ENCODE measurements around the gene IRS1. TPM values are rescaled to one million over a fixed set of nuclear protein-coding genes. Genes with fewer than 3 reads are reported as not detected.
A peak's percentile ranks its signal among the peaks of the same experiment; 100 is the strongest.

IRS1 gene
- total and polyA plus RNA-seq, 8 donors = 2.1 to 26.8 (median 11.9) TPM

DNA sequence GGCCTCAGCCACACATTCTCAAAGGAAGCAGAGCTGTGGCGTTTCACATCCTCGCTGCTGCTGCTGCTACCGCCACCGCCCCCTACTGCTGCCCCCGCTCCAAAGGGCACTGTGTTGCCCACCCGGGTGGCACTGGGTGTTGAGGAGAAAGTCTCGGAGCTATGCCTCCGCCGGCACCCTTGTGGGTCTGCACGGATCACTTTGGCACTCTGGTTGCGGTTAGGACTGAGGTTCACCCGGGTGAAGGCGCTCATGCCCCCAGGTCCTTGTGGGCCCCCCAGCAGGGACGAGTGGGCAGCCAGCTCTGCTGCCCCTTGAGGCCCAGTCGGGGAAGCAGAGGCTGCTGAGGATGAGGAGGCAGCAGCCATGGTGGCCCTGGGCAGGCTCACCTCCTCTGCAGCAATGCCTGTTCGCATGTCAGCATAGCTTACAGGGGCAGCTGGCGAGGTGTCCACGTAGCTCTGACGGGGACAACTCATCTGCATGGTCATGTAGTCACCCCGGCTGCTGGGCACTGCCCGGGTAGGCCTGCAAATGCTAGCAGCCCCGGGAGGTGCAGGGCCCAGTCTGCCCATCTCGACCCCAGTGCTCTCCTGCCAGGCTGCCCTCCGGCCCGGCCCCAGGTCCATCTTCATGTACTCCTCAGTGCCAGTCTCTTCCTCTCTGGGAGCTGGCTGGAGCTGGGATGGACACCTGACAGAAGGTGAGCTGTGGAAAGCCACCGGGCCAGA, 4.2 kb downstream of the IRS1 start:
- Histone ChIP-seq H3K9me3 (no peaks in the 10 kb centered on the region), H3K4me1 (peaks cover 47 to 82% (median 64%) of the 10 kb centered on the region in 4 donors), H3K27me3 (peaks cover 0 to 24% (median 0%) of the 10 kb centered on the region in 3 donors), H3K27ac (peak overlapping the region; percentile 93 to 96 (median 96)), H3K4me3 (peak overlapping the region; percentile 62 to 94 (median 82)), H3K36me3 (peaks cover 0 to 8% (median 0%) of the 10 kb centered on the region in 4 donors)
- peak in 1 of 2 donors; percentile 30 for DNase-seq
- TF ChIP-seq POLR2AphosphoS5 (IDR thresholded peaks at IDR 0.05) (no peak), POLR2A (IDR thresholded peaks at IDR 0.05) (no peak), EP300 (IDR thresholded peaks at IDR 0.05) (no peak)
- TF ChIP-seq, protein P1, sequence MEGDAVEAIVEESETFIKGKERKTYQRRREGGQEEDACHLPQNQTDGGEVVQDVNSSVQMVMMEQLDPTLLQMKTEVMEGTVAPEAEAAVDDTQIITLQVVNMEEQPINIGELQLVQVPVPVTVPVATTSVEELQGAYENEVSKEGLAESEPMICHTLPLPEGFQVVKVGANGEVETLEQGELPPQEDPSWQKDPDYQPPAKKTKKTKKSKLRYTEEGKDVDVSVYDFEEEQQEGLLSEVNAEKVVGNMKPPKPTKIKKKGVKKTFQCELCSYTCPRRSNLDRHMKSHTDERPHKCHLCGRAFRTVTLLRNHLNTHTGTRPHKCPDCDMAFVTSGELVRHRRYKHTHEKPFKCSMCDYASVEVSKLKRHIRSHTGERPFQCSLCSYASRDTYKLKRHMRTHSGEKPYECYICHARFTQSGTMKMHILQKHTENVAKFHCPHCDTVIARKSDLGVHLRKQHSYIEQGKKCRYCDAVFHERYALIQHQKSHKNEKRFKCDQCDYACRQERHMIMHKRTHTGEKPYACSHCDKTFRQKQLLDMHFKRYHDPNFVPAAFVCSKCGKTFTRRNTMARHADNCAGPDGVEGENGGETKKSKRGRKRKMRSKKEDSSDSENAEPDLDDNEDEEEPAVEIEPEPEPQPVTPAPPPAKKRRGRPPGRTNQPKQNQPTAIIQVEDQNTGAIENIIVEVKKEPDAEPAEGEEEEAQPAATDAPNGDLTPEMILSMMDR (IDR thresholded peaks at IDR 0.05) = no peak
- intact Hi-C loops (cut with DNase I; ENCODE audit: low total_unique reads) = loop anchor here (10.0 kb wide), 1 partner anchor 581 kb away; no protein-coding TSS in a partner anchor
- 22 to 60% (median 38%) methylated on average over 14 to 26 of the region's 26 CpGs for WGBS, 5 donors

DNA sequence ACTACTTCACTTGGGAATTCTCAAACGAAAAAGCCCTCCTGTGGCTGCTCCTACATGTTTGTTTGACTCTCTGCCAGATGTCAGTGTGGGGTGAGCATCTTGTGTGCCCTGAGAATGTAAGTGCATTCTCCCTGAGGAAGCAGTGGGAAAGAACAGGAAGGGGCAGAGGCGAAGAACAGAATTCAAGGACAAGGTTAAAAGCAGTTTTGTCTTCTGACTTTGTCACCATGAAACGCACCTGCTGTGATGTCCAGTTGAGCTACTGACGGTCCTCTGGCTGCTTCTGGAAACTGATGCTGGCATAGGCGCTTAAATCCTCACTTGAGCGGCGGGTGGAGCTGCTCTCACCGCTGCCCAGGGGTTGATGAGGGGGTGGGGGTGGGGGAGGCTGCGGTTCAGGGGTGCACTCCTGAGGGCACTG, 4.9 kb downstream of the IRS1 start:
- no peak for TF ChIP-seq POLR2A (IDR thresholded peaks at IDR 0.05)
- TF ChIP-seq EP300 (IDR thresholded peaks at IDR 0.05) = no peak
- TF ChIP-seq, protein P1 (IDR thresholded peaks at IDR 0.05) = no peak
- TF ChIP-seq POLR2AphosphoS5 (IDR thresholded peaks at IDR 0.05) = no peak
- WGBS, 5 donors = 14 to 27% (median 18%) methylated on average over 4 to 9 of the region's 9 CpGs
- H3K4me1 ChIP-seq = peaks cover 42 to 82% (median 62%) of the 10 kb centered on the region in 4 donors
- H3K9me3 ChIP-seq = no peaks in the 10 kb centered on the region
- DNase-seq = peak in 1 of 2 donors; percentile 67
- intact Hi-C loops (cut with DNase I; ENCODE audit: low total_unique reads) = loop anchor here (10.0 kb wide), 1 partner anchor 580 kb away; no protein-coding TSS in a partner anchor
- peaks cover 0 to 8% (median 0%) of the 10 kb centered on the region in 4 donors for H3K36me3 ChIP-seq
- H3K27me3 ChIP-seq = peaks cover 0 to 18% (median 0%) of the 10 kb centered on the region in 3 donors
- peak overlapping the region; percentile 62 to 94 (median 82) for H3K4me3 ChIP-seq
- peak overlapping the region; percentile 93 to 96 (median 96) for H3K27ac ChIP-seq

DNA sequence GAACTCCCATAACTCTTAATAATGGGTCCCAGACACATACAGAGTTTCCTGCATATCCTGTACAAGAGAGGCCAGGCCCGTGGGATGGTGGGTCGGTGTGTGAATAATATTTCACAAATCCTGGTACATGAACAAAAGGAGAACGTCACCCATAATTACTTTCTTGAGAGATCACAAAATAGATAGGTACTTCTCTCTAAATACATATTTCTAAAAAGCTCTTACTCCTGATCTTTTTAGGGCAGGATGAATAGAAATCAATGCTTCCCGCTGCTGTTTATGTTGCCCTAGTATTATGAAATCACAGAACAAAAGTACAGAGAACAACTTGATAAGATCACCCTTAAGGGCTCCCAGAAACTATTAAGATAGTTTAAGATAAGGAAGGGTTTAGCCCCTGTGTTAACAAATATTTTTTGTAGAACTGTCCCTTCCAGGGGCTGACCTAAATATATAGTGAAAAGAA, 5.4 kb downstream of the IRS1 start:
- Histone ChIP-seq H3K36me3 (peaks cover 0 to 8% (median 0%) of the 10 kb centered on the region in 4 donors), H3K9me3 (no peaks in the 10 kb centered on the region), H3K4me1 (peaks cover 42 to 82% (median 63%) of the 10 kb centered on the region in 4 donors), H3K27me3 (peaks cover 0 to 14% (median 0%) of the 10 kb centered on the region in 3 donors), H3K4me3 (peak overlapping the region; percentile 62 to 94 (median 82)), H3K27ac (peak overlapping the region in 4 of 5 donors; percentile 94 to 96 (median 96))
- intact Hi-C loops (cut with DNase I; ENCODE audit: low total_unique reads) = loop anchor here (10.0 kb wide), 1 partner anchor 579 kb away; no protein-coding TSS in a partner anchor
- TF ChIP-seq, protein P1 (IDR thresholded peaks at IDR 0.05) = no peak
- TF ChIP-seq POLR2AphosphoS5 (IDR thresholded peaks at IDR 0.05) (no peak), EP300 (IDR thresholded peaks at IDR 0.05) (no peak), POLR2A (IDR thresholded peaks at IDR 0.05) (no peak)
- no peak for DNase-seq
- 15 to 26% (median 22%) methylated on average over 4 of the region's 4 CpGs for WGBS, 5 donors

DNA sequence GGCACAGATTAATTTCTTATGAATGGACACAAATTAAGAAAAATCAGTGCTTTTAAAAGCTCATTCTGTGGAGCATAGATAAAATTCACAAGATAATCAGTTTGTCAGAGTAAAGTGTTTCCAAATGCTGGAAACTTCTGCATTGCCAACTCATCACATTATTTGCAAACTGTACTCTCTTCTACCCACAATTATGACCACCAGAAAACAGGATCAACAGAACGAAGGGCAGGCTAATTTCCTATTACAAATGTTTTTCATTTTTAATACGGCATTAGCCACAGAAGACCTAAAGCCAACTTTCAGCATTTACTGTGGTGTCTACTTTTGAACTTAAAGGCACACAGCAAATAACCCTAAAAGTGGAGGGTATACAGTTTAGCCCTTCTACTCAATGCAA, 6.0 kb downstream of the IRS1 start:
- Histone ChIP-seq H3K36me3 (peaks cover 0 to 8% (median 0%) of the 10 kb centered on the region in 4 donors), H3K4me1 (peaks cover 42 to 85% (median 62%) of the 10 kb centered on the region in 4 donors), H3K4me3 (peak overlapping the region; percentile 62 to 94 (median 82)), H3K27me3 (peaks cover 0 to 8% (median 0%) of the 10 kb centered on the region in 3 donors), H3K27ac (peak overlapping the region in 4 of 5 donors; percentile 94 to 96 (median 96)), H3K9me3 (no peaks in the 10 kb centered on the region)
- TF ChIP-seq, protein P1 (IDR thresholded peaks at IDR 0.05) = no peak
- TF ChIP-seq POLR2A (IDR thresholded peaks at IDR 0.05) (no peak), EP300 (IDR thresholded peaks at IDR 0.05) (no peak), POLR2AphosphoS5 (IDR thresholded peaks at IDR 0.05) (no peak)
- intact Hi-C loops (cut with DNase I; ENCODE audit: low total_unique reads) = loop anchor here (10.0 kb wide), 1 partner anchor 579 kb away; no protein-coding TSS in a partner anchor
- no peak for DNase-seq
- WGBS, 5 donors = 14 to 27% (median 24%) methylated on average over 2 of the region's 2 CpGs

Data from stomach (tissue), 9 donors.